H1 (cell line): ENCODE results near the gene ERGIC2. TPM values are rescaled to one million over a fixed set of nuclear protein-coding genes. Genes with fewer than 3 reads are reported as not detected.

ENCODE experiments used
- CTCF ChIA-PET: fragments of 300-600 bp; sonication (Branson Sonifier 250); formaldehyde crosslinking; loops from one replicate; lab custom pipeline; 2021; ENCODE audit not compliant: partially characterized antibody; lab: Charles Lee
- POLR2A ChIA-PET: fragments of 300-600 bp; sonication (Branson Sonifier 250); formaldehyde crosslinking; loops from one replicate; lab custom pipeline; 2021; ENCODE audit warnings: inconsistent platforms; ENCODE audit not compliant: partially characterized antibody; lab: Charles Lee
- DNase-seq, 2 experiments: peaks; one replicate each; pipeline versions ENCODE4 v3.0.0 to v3.0.0-alpha.2; 2010 to 2022; ENCODE audit warnings: low spot score in 2 of 2, low read depth in 1 of 2, mixed read lengths in 1 of 2
- FAIRE-seq: peaks from 2 replicates; lab custom pipeline; 2011; peaks lifted over from hg19 to GRCh38; lab: Jason Lieb, UNC
- H2AFZ ChIP-seq: 2 replicates; pipeline ENCODE4 v1.8.1; 2012; ENCODE audit warnings: low read length, inconsistent platforms
- H2AK5ac ChIP-seq: 2 replicates; pipeline ENCODE4 v1.6.1; 2013; ENCODE audit warnings: low read depth, low read length
- H2BK120ac ChIP-seq: replicated peaks from 2 replicates; pipeline ENCODE3; 2013; ENCODE audit warnings: low read depth, low read length, inconsistent platforms
- H2BK12ac ChIP-seq: 2 replicates; pipeline ENCODE4 v1.6.1; 2013; ENCODE audit warnings: low read depth, low read length
- H2BK15ac ChIP-seq: 2 replicates; pipeline ENCODE4 v1.6.1; 2013; ENCODE audit warnings: low read length
- H2BK20ac ChIP-seq: 2 replicates; pipeline ENCODE4 v1.6.1; 2013; ENCODE audit warnings: low read length
- H2BK5ac ChIP-seq: 2 replicates; pipeline ENCODE4 v1.6.1; 2013; ENCODE audit warnings: low read depth, low read length
- H3K14ac ChIP-seq: 2 replicates; pipeline ENCODE4 v1.6.1; 2013; ENCODE audit warnings: inconsistent platforms; ENCODE audit not compliant: insufficient read length
- H3K18ac ChIP-seq: 2 replicates; pipeline ENCODE4 v1.6.1; 2013; ENCODE audit warnings: low read length; ENCODE audit errors: extremely low read depth
- H3K23ac ChIP-seq: 2 replicates; pipeline ENCODE4 v1.6.1; 2013; ENCODE audit warnings: inconsistent platforms; ENCODE audit not compliant: insufficient read length
- H3K23me2 ChIP-seq: 2 replicates; pipeline ENCODE4 v1.6.1; 2013; ENCODE audit warnings: low read depth, low read length
- H3K27ac ChIP-seq: 2 replicates; pipeline ENCODE4 v1.6.1; 2011; ENCODE audit warnings: low read depth, low read length, inconsistent platforms
- H3K27me3 ChIP-seq, 4 experiments: replicated peaks in 1 of 4; 1 replicate in 1 of 4; 2 replicates in 3 of 4; pipeline versions ENCODE4 v1.6.1 to v1.8.1; 2011 to 2013; ENCODE audit warnings: low read length in 3 of 4, mild to moderate bottlenecking in 3 of 4, inconsistent platforms in 2 of 4, mixed read lengths in 2 of 4, moderate library complexity in 1 of 4; ENCODE audit not compliant: control insufficient read depth in 3 of 4, insufficient read depth in 3 of 4; ENCODE audit errors: extremely low read depth in 1 of 4
- H3K36me3 ChIP-seq, 4 experiments: 2 replicates each; pipeline versions ENCODE4 v1.6.1 to v1.8.1; 2011 to 2013; ENCODE audit warnings: mild to moderate bottlenecking in 4 of 4, low read length in 3 of 4, moderate library complexity in 2 of 4, control low read depth in 1 of 4, inconsistent platforms in 1 of 4; ENCODE audit not compliant: insufficient read depth in 4 of 4, control insufficient read depth in 2 of 4
- H3K4ac ChIP-seq: replicated peaks from 2 replicates; pipeline ENCODE3; 2013; ENCODE audit warnings: low read length, low read depth, mixed read lengths, inconsistent platforms; ENCODE audit not compliant: insufficient read length
- H3K4me1 ChIP-seq, 4 experiments: replicated peaks in 1 of 4; 1 replicate in 1 of 4; 2 replicates in 3 of 4; pipeline versions ENCODE4 v1.6.1 to v1.8.1; 2011 to 2013; ENCODE audit warnings: low read length in 3 of 4, inconsistent platforms in 2 of 4, mixed read lengths in 1 of 4; ENCODE audit not compliant: insufficient read depth in 4 of 4, control insufficient read depth in 3 of 4
- H3K4me2 ChIP-seq, 2 experiments: 2 replicates each; pipeline versions ENCODE4 v1.6.1 to v1.8.1; 2011 to 2013; ENCODE audit warnings: low read depth in 2 of 2, low read length in 2 of 2, control low read depth in 1 of 2, inconsistent platforms in 1 of 2, mild to moderate bottlenecking in 1 of 2; ENCODE audit not compliant: insufficient read depth in 1 of 2
- H3K4me3 ChIP-seq, 4 experiments: fragments of 200-600, 300-600 bp in 1 of 4; sonication (generic), shearing (Covaris generic), sonication (Bioruptor Twin) in 1 of 4; 2 replicates each; pipeline versions ENCODE4 v1.5.1 to v1.8.1; 2011 to 2016; ENCODE audit warnings: low read length in 4 of 4, low read depth in 3 of 4, control low read depth in 2 of 4, inconsistent platforms in 2 of 4, mild to moderate bottlenecking in 2 of 4, mixed read lengths in 1 of 4, moderate library complexity in 1 of 4; ENCODE audit not compliant: insufficient read depth in 2 of 4; ENCODE audit errors: extremely low read depth in 1 of 4
- H3K56ac ChIP-seq: replicated peaks from 2 replicates; pipeline ENCODE3; 2013; ENCODE audit warnings: low read depth, mild to moderate bottlenecking, mixed read lengths, low read length, inconsistent platforms; ENCODE audit not compliant: insufficient read length
- H3K79me1 ChIP-seq: 2 replicates; pipeline ENCODE4 v1.6.1; 2013; ENCODE audit warnings: low read depth, low read length, control low read depth
- H3K79me2 ChIP-seq, 2 experiments: 2 replicates each; pipeline versions ENCODE4 v1.6.1 to v1.8.1; 2012 to 2013; ENCODE audit warnings: low read length in 2 of 2, mild to moderate bottlenecking in 2 of 2, inconsistent platforms in 1 of 2; ENCODE audit not compliant: insufficient read depth in 2 of 2, control insufficient read depth in 1 of 2
- H3K9ac ChIP-seq, 4 experiments: replicated peaks in 1 of 4; 1 replicate in 1 of 4; 2 replicates in 3 of 4; pipeline versions ENCODE4 v1.6.1 to v1.8.1; 2011 to 2013; ENCODE audit warnings: low read depth in 3 of 4, low read length in 3 of 4, control low read depth in 2 of 4, mild to moderate bottlenecking in 2 of 4, moderate library complexity in 2 of 4, inconsistent platforms in 1 of 4; ENCODE audit errors: extremely low read depth in 1 of 4
- H3K9me3 ChIP-seq, 2 experiments: 2 replicates each; pipeline versions ENCODE4 v1.6.1 to v1.8.1; 2012 to 2013; ENCODE audit warnings: mild to moderate bottlenecking in 2 of 2, moderate library complexity in 2 of 2, control low read depth in 1 of 2, inconsistent platforms in 1 of 2, low read depth in 1 of 2, low read length in 1 of 2, mixed read lengths in 1 of 2; ENCODE audit not compliant: insufficient read depth in 2 of 2
- H4K20me1 ChIP-seq, 2 experiments: replicated peaks in 1 of 2; 2 replicates each; pipeline versions ENCODE3 to v1.8.1; 2011 to 2013; ENCODE audit warnings: inconsistent platforms in 2 of 2, low read length in 2 of 2, mild to moderate bottlenecking in 1 of 2; ENCODE audit not compliant: insufficient read depth in 2 of 2, control insufficient read depth in 1 of 2
- H4K5ac ChIP-seq: 2 replicates; pipeline ENCODE4 v1.6.1; 2013; ENCODE audit warnings: low read length, low read depth, mixed read lengths, inconsistent platforms; ENCODE audit not compliant: insufficient read length
- H4K8ac ChIP-seq: 2 replicates; pipeline ENCODE4 v1.8.0; 2013; ENCODE audit warnings: mild to moderate bottlenecking, moderate library complexity, low read length, inconsistent platforms; ENCODE audit not compliant: insufficient read depth; ENCODE audit errors: extremely low read depth
- H4K91ac ChIP-seq: replicated peaks from 2 replicates; pipeline ENCODE3; 2013; ENCODE audit warnings: low read length, mixed read lengths, inconsistent platforms; ENCODE audit not compliant: insufficient read length
- ASH2L ChIP-seq: fragments of 200-600, 300-600 bp; sonication (generic); IDR thresholded peaks from one replicate; pipeline ENCODE4 v1.7.1; 2017; ENCODE audit warnings: low read length
- CTBP2 ChIP-seq: IDR thresholded peaks from 2 replicates; pipeline ENCODE4 v1.7.0; 2011; ENCODE audit warnings: borderline replicate concordance, mild to moderate bottlenecking, moderate library complexity, mixed read lengths, low read length; ENCODE audit not compliant: insufficient read depth, insufficient read length
- GTF2F1 ChIP-seq: IDR thresholded peaks from 2 replicates; pipeline ENCODE4 v1.6.1; 2012; ENCODE audit warnings: low read depth, low read length, improper control_type of control experiment, borderline replicate concordance
- JUND ChIP-seq: IDR thresholded peaks from 2 replicates; pipeline ENCODE4 v1.6.1; 2011; ENCODE audit warnings: mild to moderate bottlenecking, improper control_type of control experiment, low read length
- POLR2A ChIP-seq, 2 experiments: IDR thresholded peaks; 1 replicate in 1 of 2; 2 replicates in 1 of 2; pipeline ENCODE4 v1.6.1; 2011; ENCODE audit warnings: low read depth in 2 of 2, low read length in 2 of 2, mild to moderate bottlenecking in 2 of 2; ENCODE audit errors: control extremely low read depth in 1 of 2
- SIX5 ChIP-seq: IDR thresholded peaks from 2 replicates; pipeline ENCODE4 v1.6.1; 2011; ENCODE audit warnings: mild to moderate bottlenecking, low read depth, low read length
- polyA plus RNA-seq, 7 experiments: library from polyadenylated mRNA; depleted of rRNA in 3 of 7; stranded (reverse) in 5 of 7; unstranded in 2 of 7; fragments of >200 nt in 5 of 7; fragments of 200-250 nt in 2 of 7; gene quantifications; 1 replicate in 5 of 7; 2 replicates in 1 of 7; 4 replicates in 1 of 7; pipeline versions ENCODE4 v1.2.1 to v1.2.3, GENCODE V29; 2011 to 2013; ENCODE audit warnings: missing spikeins in 2 of 7, mixed read lengths in 2 of 7
- total RNA-seq: library from RNA; stranded (reverse); fragmentation: NEBNext Ultra II Directional; extraction: Animal tissue kit (Norgen Biotek cat#: 25700); gene quantifications from 2 replicates; pipeline ENCODE4 v1.2.1, GENCODE V29; 2021
- TF ChIP-seq, protein P1 (sequence below): IDR thresholded peaks from 2 replicates; pipeline ENCODE4 v1.6.1; 2011; ENCODE audit warnings: low read length, improper control_type of control experiment

ERGIC2 gene
- total and polyA plus RNA-seq, 2 of the 8 experiments (the other 6 are each of a cell fraction or from before 2014, with no cell fraction given) = 16.5 to 61.8 TPM

DNA sequence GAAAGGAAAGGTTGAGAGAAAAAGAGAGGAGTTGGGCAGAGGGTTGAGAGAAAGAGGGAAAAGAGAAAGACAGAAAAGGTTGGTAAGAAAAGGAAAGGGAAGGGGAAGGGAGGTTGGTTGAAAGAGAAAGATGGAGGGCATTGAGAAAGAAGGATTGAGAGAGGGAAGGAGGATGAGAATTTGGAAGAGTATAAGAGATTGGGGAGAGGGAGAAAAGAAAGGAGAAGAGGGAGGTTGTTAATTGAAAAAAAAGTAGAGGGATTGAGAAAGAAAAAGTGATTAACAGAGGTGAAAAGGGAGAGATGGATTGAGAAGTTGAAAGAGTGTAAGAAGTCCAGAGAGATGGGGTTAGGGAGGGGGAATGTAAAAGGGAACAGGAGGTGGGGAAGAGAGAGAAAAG is 21.5 kb upstream of the ERGIC2 start:
- Histone ChIP-seq H4K91ac (no peak overlapping the region), H2AK5ac (no peak overlapping the region), H2AFZ (no peak overlapping the region), H2BK5ac (no peak overlapping the region), H3K4ac (no peak overlapping the region), H3K9ac (no peak overlapping the region), H2BK120ac (no peak overlapping the region), H3K36me3 (no peaks in the 10 kb centered on the region), H2BK15ac (no peak overlapping the region), H3K27me3 (no peaks in the 10 kb centered on the region), H4K8ac (no peak overlapping the region), H3K14ac (no peak overlapping the region), H3K79me2 (no peaks in the 10 kb centered on the region), H3K9me3 (no peaks in the 10 kb centered on the region), H3K18ac (no peak overlapping the region), H3K23ac (no peak overlapping the region), H3K27ac (no peak overlapping the region), H2BK20ac (no peak overlapping the region), H3K23me2 (no peaks in the 10 kb centered on the region; the same call in 1 of the 2 replicates), H3K4me1 (no peaks in the 10 kb centered on the region), H4K5ac (no peak overlapping the region), H4K20me1 (no peaks in the 10 kb centered on the region), H3K4me3 (no peak overlapping the region), H3K4me2 (no peak overlapping the region), H2BK12ac (no peak overlapping the region)
- DNase-seq (no peak), FAIRE-seq (no peak)
- ChIA-PET POLR2A (no interaction called here), CTCF (no interaction called here)
- TF ChIP-seq, protein P1, sequence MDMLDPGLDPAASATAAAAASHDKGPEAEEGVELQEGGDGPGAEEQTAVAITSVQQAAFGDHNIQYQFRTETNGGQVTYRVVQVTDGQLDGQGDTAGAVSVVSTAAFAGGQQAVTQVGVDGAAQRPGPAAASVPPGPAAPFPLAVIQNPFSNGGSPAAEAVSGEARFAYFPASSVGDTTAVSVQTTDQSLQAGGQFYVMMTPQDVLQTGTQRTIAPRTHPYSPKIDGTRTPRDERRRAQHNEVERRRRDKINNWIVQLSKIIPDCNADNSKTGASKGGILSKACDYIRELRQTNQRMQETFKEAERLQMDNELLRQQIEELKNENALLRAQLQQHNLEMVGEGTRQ = no peak
- TF ChIP-seq GTF2F1 (no peak), SIX5 (no peak), JUND (no peak), POLR2A (IDR thresholded peaks at IDR 0.05; ENCODE audit: control extremely low read depth in 1 of 2, low read depth in 2 of 2, low read length in 2 of 2) (no peak), ASH2L (no peak), CTBP2 (no peak)
- TF ChIP-seq, all 59 proteins: peak for 0
- Histone ChIP-seq H3K56ac (no peak overlapping the region), H3K79me1 (no peaks in the 10 kb centered on the region)
